Muscle layer of duodenum (tissue), 2 donors: ENCODE results near the gene HSPA8.

Experiments
- H3K27ac ChIP-seq: one replicate; pipeline ENCODE4 v1.7.0; 2013; ENCODE audit warnings: mild to moderate bottlenecking, low read length
- H3K27me3 ChIP-seq: one replicate; pipeline ENCODE4 v1.7.0; 2013; ENCODE audit warnings: low read depth, mild to moderate bottlenecking, control low read depth, low read length
- H3K36me3 ChIP-seq, 2 donors: one replicate each; pipeline ENCODE4 v1.7.0; 2013; ENCODE audit warnings: low read length in 2 of 2, control low read depth in 1 of 2, mild to moderate bottlenecking in 1 of 2; ENCODE audit not compliant: insufficient read depth in 2 of 2, control insufficient read depth in 1 of 2
- H3K4me1 ChIP-seq, 2 donors: one replicate each; pipeline ENCODE4 v1.7.0; 2013; ENCODE audit warnings: low read length in 2 of 2, mild to moderate bottlenecking in 2 of 2, control low read depth in 1 of 2, moderate library complexity in 1 of 2; ENCODE audit not compliant: insufficient read depth in 2 of 2, control insufficient read depth in 1 of 2
- H3K4me3 ChIP-seq, 2 donors: one replicate each; pipeline ENCODE4 v1.7.0; 2013; ENCODE audit warnings: low read length in 2 of 2, low read depth in 1 of 2, mild to moderate bottlenecking in 1 of 2
- H3K9me3 ChIP-seq, 2 donors: one replicate each; pipeline ENCODE4 v1.7.0; 2013; ENCODE audit warnings: low read length in 2 of 2, control low read depth in 1 of 2, mild to moderate bottlenecking in 1 of 2; ENCODE audit not compliant: control insufficient read depth in 1 of 2
- donor health status: healthy.

Gene HSPA8

GRCh38 chr11:123056835-123057491 lies 5.0 kb downstream of the HSPA8 start:
- Histone ChIP-seq H3K4me1 (peaks cover 18 to 58% of the 10 kb centered on the region in 2 donors), H3K27ac (no peak overlapping the region), H3K9me3 (no peaks in the 10 kb centered on the region)

DNA sequence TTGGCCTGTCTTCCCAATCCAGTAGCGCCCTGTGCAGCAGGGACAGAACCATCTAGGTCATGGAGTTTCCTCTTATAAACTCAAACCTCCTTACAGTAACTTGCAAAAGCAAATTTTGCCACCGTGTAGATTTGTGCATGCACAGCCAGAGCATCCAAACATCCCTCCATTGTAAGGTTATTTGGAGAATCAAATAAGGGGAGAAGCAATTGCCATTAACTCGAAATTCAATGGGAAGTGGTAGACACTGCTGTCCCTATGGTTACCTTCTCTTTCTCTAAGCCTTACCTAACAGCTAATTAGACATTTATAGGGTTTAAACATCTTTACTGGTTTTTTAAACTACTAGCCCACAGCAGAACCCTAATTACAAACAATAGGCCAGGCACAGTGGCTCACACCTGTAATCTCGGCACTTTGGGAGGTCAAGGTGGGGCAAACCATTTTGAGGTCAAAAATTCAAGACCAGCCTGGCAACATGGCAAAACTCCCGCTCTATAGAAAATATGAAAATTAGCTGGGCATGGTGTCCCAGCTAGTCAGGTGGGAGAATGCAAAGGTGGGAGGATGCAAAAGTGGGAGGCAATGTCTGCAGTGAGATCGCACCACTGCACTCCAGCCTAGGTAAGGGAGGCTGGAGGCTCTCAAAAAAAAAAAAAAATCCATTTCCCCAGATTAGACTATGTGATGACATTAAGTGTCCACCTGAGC lies 6.6 kb downstream of the HSPA8 start:
- Histone ChIP-seq H3K4me3 (no peak overlapping the region), H3K9me3 (no peaks in the 10 kb centered on the region), H3K36me3 (peaks cover 49% of the 10 kb centered on the region in 2 donors), H3K27ac (no peak overlapping the region), H3K4me1 (peaks cover 18 to 50% of the 10 kb centered on the region in 2 donors), H3K27me3 (no peaks in the 10 kb centered on the region)

More at GRCh38 chr11:123056835-123057491, 5.0 kb downstream of the HSPA8 start:
- Histone ChIP-seq H3K4me3 (no peak overlapping the region), H3K27me3 (no peaks in the 10 kb centered on the region), H3K36me3 (peaks cover 49 to 58% of the 10 kb centered on the region in 2 donors)

DNA sequence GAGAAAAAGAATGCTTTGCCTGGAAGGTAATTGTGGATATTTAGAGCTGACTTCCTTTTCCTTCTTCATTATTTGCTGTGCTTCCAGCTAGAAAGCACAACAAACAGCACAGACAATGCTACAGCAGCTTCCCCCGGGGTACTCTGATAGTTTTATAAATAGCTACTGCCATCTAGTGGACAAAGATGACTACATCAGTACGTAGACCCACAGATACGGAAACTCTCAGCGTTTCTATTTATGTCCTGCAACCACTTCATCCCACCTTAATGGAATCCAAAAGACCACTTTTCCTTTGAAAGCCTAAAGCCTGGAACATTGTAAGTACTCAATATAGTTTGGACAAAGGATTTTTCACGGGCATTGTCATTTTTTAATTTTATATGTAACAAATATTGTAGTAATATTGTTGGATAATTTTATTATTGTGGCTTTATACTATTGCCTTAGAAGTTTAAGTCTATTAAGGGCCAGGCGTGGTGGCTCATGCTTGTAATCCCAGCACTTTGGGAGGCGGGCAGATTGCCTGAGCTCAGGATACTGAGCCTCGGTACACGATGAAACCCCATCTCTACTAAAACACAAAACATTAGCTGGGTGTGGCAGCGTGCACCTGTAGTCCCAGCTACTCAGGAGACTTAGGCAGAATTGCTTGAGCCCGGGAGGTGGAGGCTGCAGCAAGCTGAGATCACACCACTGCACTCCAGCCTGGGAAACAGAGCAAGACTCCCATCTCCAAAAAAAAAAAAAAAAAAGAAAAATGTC lies 7.5 kb downstream of the HSPA8 start:
- H3K9me3 ChIP-seq = no peaks in the 10 kb centered on the region
- peaks cover 12 to 41% of the 10 kb centered on the region in 2 donors for H3K4me1 ChIP-seq
- H3K4me3 ChIP-seq = no peak overlapping the region
- H3K27me3 ChIP-seq = no peaks in the 10 kb centered on the region
- peaks cover 42 to 43% of the 10 kb centered on the region in 2 donors for H3K36me3 ChIP-seq
- no peak overlapping the region for H3K27ac ChIP-seq

- H3K27ac ChIP-seq = no peak overlapping the region
- no peak overlapping the region for H3K4me3 ChIP-seq
- peaks cover 5 to 29% of the 10 kb centered on the region in 2 donors for H3K4me1 ChIP-seq
- H3K9me3 ChIP-seq = no peaks in the 10 kb centered on the region
- no peaks in the 10 kb centered on the region for H3K27me3 ChIP-seq
- peaks cover 28 to 31% of the 10 kb centered on the region in 2 donors for H3K36me3 ChIP-seq
These were observed 8.8 kb downstream of the HSPA8 start for GRCh38 chr11:123052901-123053721.

- H3K4me3 ChIP-seq = no peak overlapping the region
- peaks cover 13 to 17% of the 10 kb centered on the region in 2 donors for H3K36me3 ChIP-seq
- H3K9me3 ChIP-seq = no peaks in the 10 kb centered on the region
- no peaks in the 10 kb centered on the region for H3K27me3 ChIP-seq
- H3K4me1 ChIP-seq = peaks cover 0 to 15% of the 10 kb centered on the region in 2 donors
- no peak overlapping the region for H3K27ac ChIP-seq
These were observed 10.3 kb downstream of the HSPA8 start for GRCh38 chr11:123051634-123052033.

DNA sequence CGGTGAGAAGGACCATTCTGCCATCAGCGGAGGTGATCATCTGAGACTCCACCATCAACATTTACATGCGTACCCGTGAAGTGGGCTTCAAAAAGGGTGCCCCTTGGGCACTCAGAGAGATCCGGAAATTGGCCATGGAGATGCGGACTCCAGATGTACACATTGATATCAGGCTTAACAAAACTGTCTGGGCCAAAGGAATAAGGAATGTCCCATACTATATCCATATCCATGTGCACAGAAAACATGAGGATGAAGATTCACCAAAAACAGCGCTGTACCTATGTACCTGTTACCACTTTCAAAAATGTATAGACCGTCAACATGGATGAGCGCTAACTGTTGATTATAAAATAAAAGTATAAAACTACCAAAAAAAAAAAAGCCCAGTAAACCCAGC lies 10.8 kb downstream of the HSPA8 start:
- H3K27me3 ChIP-seq = no peaks in the 10 kb centered on the region
- peaks cover 8 to 12% of the 10 kb centered on the region in 2 donors for H3K36me3 ChIP-seq
- no peak overlapping the region for H3K27ac ChIP-seq
- H3K9me3 ChIP-seq = no peaks in the 10 kb centered on the region
- H3K4me3 ChIP-seq = no peak overlapping the region
- peaks cover 0 to 10% of the 10 kb centered on the region in 2 donors for H3K4me1 ChIP-seq

DNA sequence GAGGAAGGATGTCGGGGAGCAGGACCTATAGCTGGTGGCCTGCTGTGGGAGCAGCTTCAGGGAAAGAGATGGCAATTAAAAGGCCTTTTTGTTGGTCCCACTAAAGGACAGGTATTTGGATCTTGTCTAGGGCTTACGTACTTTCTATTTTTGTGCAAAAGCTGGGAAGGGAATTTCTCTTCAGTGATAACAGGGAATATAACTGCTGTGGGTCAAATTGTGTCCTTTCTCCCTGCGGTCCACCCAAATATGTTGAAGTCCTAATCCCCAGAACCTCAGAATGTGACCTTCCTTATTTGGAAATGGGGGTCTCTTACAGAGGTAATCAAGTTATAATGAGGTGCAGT lies 14.0 kb downstream of the HSPA8 start:
- H3K27me3 ChIP-seq = no peaks in the 10 kb centered on the region
- H3K4me1 ChIP-seq = no peaks in the 10 kb centered on the region
- no peaks in the 10 kb centered on the region for H3K9me3 ChIP-seq
- no peak overlapping the region for H3K4me3 ChIP-seq
- no peak overlapping the region for H3K27ac ChIP-seq
- no peaks in the 10 kb centered on the region for H3K36me3 ChIP-seq

- Histone ChIP-seq H3K4me1 (no peaks in the 10 kb centered on the region), H3K36me3 (no peaks in the 10 kb centered on the region)
These were observed 14.5 kb downstream of the HSPA8 start for GRCh38 chr11:123047266-123047946.

GRCh38 chr11:123046473-123047259 lies 15.3 kb downstream of the HSPA8 start:
- Histone ChIP-seq H3K27me3 (no peaks in the 10 kb centered on the region), H3K4me3 (no peak overlapping the region), H3K4me1 (no peaks in the 10 kb centered on the region), H3K36me3 (no peaks in the 10 kb centered on the region), H3K9me3 (no peaks in the 10 kb centered on the region), H3K27ac (no peak overlapping the region)

More at GRCh38 chr11:123047266-123047946, 14.5 kb downstream of the HSPA8 start:
- H3K4me3 ChIP-seq = no peak overlapping the region
- no peak overlapping the region for H3K27ac ChIP-seq
- H3K9me3 ChIP-seq = no peaks in the 10 kb centered on the region
- no peaks in the 10 kb centered on the region for H3K27me3 ChIP-seq

- Histone ChIP-seq H3K36me3 (no peaks in the 10 kb centered on the region), H3K27ac (no peak overlapping the region), H3K27me3 (no peaks in the 10 kb centered on the region), H3K4me1 (no peaks in the 10 kb centered on the region), H3K9me3 (no peaks in the 10 kb centered on the region), H3K4me3 (no peak overlapping the region)
These were observed 16.8 kb downstream of the HSPA8 start for GRCh38 chr11:123045101-123045500.
